GM12873 (cell line): ENCODE measurements around the gene MPND.

Experiments
- TF ChIP-seq, protein P1 (sequence below): IDR thresholded peaks from 2 replicates; pipeline ENCODE4 v1.5.1; 2012; ENCODE audit warnings: low read depth, mild to moderate bottlenecking, moderate library complexity, low read length, control low read depth; ENCODE audit not compliant: insufficient read depth; ENCODE audit errors: missing control alignments

The MPND gene

DNA sequence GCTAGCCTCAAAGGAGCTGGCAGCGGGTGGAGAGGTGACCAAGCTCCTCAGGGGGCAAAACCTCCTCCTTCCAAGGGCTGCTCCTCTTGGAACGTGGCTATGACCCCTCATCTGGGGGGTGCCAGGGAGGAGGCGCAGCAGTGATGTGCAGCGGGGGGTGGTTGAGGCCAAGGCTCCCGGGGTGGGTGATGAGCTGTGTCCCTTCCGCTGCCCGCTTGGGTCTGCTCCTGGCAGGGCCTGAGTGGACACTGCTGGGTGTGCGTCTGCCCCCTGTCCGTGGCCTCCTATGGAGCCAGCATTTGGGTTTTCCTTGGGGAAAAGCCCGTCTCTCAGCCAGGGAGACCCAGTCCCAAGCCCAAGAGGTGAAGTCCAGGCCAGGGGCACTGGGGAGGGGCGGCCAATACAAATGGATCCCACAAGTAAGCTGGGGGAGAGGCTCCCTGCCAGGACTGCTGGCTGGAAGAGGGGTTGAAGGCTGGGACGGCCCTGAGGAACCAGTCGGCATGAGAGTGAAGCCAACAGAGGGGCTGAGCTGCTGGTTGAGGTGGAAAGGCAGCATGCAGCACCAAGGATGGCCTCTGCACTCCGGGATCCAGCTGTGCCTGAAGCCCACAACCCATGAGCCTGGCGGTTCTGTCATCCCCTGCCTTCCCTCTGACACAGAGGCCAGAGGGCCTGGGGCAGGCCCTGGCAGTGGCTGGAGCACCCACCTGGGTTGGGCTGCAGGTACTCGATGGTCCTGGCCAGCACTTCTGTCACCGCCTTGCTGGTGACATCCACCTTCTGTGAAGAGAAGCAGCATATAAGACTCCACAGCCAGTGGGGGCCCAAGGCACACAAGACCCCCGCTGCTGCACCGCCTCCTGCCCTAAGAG lies 22.7 kb downstream of the MPND start:
- TF ChIP-seq, protein P1, sequence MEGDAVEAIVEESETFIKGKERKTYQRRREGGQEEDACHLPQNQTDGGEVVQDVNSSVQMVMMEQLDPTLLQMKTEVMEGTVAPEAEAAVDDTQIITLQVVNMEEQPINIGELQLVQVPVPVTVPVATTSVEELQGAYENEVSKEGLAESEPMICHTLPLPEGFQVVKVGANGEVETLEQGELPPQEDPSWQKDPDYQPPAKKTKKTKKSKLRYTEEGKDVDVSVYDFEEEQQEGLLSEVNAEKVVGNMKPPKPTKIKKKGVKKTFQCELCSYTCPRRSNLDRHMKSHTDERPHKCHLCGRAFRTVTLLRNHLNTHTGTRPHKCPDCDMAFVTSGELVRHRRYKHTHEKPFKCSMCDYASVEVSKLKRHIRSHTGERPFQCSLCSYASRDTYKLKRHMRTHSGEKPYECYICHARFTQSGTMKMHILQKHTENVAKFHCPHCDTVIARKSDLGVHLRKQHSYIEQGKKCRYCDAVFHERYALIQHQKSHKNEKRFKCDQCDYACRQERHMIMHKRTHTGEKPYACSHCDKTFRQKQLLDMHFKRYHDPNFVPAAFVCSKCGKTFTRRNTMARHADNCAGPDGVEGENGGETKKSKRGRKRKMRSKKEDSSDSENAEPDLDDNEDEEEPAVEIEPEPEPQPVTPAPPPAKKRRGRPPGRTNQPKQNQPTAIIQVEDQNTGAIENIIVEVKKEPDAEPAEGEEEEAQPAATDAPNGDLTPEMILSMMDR = no peak

DNA sequence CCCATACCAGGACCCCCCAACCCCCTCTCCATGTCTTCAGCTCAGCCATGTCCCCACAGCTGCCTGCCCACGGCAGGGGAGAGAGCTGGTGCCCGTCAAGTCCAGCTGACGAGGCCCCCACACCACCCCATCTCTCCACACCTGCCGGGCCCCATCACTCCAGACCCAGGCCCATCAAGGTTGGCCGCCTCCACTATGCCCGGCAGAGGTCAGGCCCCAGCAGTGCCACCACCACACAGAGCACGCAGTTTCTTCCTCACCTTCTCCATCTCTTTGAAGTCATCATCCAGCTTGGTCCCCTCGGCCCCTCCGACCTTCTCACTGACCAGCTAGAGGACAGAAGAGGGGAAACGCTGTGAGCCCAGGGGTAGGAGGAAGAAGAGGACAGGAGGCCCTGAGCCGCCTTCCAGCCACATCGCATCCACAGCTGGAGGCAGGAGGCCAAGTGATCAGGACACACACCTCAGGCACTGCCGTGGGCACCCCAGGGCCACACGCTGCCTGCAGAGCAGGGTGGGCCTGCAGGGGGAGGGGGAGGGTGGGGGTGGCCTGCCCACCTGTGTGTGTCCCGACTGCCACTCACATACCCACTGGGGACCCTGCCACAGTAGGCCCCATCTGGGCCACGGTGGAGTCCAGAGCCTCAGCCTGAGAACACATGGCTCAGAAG lies 23.4 kb downstream of the MPND start:
- TF ChIP-seq, protein P1 = no peak

DNA sequence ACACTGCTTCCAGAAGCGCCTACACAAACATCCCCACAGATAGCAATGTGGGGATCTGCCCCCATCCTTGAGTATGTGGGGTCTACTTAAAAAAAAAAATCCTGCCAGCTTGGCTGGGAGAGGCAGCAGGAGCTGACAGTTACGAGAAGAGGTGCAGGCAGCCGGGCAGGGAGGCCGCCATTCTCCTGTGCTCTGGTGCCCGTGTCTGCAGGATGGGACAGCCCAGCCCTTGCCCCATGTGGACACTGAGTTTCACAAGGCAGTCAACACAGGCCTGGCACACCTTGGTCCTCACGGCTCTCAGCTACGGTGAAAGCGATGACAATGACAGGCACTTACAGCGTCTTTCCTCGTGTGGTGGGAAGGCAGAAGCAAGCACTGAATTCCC lies 24.0 kb downstream of the MPND start:
- TF ChIP-seq, protein P1 = no peak

DNA sequence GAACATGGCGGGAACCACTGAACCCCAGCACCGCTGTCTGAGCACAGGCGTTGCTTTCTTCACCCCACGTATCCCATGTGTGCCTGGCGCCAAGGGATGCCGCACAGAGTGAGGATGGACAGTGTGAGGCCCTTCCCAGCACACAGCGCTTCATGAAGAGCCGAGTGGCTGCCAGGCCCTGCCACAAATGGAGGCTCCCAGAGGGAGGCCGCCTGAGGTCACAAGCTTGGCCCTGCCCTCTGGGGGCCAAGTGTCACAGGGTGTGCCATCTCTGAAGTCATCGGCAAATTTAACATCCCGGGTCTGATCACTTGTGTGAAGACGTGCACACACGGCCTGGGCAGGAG lies 24.4 kb downstream of the MPND start:
- TF ChIP-seq, protein P1 = no peak

GRCh38 chr19:4368128-4368820 lies 24.9 kb downstream of the MPND start:
- TF ChIP-seq, protein P1 = no peak

GRCh38 chr19:4369109-4369887 lies 25.9 kb downstream of the MPND start:
- TF ChIP-seq, protein P1 = no peak
